Posterior cingulate gyrus (tissue), 11 donors: Measurements from ENCODE around the gene NR3C1.

Source experiments
- DNase-seq, 10 donors: peaks; one replicate each; pipeline versions ENCODE4 v3.0.0 to v3.0.0-alpha.2; 2020 to 2021; ENCODE audit warnings: mixed read lengths in 3 of 10
- intact Hi-C: fragments of 100-400 bp; cut with DNase I; formaldehyde crosslinking; loops from one replicate; pipeline ENCODE4 v1.15.1; 2023

NR3C1 gene

DNA sequence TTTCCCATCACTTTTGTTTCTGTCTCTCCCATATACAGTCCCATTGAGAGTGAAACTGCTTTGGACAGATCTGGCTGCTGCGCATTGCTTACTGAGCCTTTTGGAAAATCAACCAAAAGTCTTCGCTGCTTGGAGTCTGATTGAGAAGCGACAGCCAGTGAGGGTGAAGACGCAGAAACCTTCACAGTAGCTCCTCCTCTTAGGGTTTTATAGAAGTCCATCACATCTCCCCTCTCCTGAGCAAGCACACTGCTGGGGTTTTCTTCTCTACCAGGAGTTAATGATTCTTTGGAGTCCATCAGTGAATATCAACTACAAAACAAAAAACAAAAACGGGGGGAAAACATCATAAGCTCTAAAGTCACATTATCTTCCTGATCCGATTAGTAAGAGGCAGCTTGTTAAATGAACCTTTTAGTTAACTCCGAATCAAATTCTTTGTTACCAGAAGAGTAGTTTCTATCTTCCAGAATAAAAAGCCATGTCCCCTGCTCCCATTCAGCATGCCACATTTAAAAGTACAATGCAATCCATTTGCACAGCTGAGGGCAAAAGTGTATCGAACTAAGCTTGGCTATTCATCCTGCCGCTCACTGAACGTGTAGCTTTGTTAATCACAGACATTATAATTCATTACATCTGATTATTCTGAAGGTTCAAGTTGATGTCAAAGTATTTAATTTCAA lies 2.8 kb downstream of the NR3C1 start:
- DNase-seq, result peak in 6 of 10 donors; percentile 10 to 68 (median 18)
- intact Hi-C loops, result loop anchor here (5.0 to 10.0 kb wide), 3 partner anchors 178 to 478 kb away; no protein-coding TSS in a partner anchor

- intact Hi-C loops, result loop anchor here (5.0 to 10.0 kb wide), 4 partner anchors 55 to 478 kb away; no protein-coding TSS in a partner anchor
- peak in 1 of 10 donors; percentile 51 for DNase-seq
These were observed 3.6 kb downstream of the NR3C1 start for GRCh38 chr5:143399616-143400540.

DNA sequence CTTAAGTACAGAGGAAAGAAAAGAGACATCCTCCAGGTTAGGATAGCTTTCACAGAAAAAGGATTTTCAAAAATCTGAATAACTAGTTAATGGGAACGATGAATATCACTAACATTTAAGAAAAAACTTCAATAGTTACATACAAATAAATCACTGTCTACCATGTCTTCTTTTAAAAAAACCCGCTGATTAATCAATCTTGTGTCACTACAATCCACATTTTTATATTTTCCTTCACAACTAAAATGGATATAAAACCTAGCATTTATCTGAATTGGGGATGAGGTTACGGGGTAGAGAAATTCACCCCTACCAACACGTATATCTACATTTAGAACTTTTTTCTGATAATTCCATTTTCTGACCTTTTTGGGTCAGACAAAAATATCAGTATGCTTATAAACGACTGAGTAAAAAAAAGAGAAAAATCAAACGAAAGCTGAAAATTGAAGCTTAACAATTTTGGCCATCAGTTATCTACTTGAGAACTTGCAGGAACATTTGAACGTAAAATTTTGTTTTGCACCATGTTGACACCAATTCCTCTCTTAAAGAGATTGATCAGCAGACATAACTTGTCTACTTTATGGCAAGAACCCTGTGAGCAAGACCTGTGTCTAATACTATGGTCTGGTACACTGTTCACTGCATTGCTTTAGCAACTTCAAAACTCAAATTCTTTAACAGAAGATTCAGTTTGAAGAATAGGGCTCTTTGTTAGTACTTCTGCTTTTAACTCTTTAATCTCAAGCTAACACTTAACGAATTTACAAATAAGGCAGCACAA lies 4.8 kb downstream of the NR3C1 start:
- no peak for DNase-seq
- intact Hi-C loops, result loop anchor here (10.0 kb wide), 1 partner anchor 54 kb away; no protein-coding TSS in a partner anchor

GRCh38 chr5:143398053-143398355 lies 5.5 kb downstream of the NR3C1 start:
- intact Hi-C loops, result loop anchor here (10.0 kb wide), 1 partner anchor 53 kb away; no protein-coding TSS in a partner anchor
- no peak for DNase-seq

GRCh38 chr5:143397302-143398052 lies 6.0 kb downstream of the NR3C1 start:
- DNase-seq, result no peak
- intact Hi-C loops, result loop anchor here (10.0 kb wide), 1 partner anchor 53 kb away; no protein-coding TSS in a partner anchor

- intact Hi-C loops, result loop anchor here (10.0 kb wide), 1 partner anchor 52 kb away; no protein-coding TSS in a partner anchor
- DNase-seq, result no peak
These were observed 7.0 kb downstream of the NR3C1 start for GRCh38 chr5:143396353-143396940.

DNA sequence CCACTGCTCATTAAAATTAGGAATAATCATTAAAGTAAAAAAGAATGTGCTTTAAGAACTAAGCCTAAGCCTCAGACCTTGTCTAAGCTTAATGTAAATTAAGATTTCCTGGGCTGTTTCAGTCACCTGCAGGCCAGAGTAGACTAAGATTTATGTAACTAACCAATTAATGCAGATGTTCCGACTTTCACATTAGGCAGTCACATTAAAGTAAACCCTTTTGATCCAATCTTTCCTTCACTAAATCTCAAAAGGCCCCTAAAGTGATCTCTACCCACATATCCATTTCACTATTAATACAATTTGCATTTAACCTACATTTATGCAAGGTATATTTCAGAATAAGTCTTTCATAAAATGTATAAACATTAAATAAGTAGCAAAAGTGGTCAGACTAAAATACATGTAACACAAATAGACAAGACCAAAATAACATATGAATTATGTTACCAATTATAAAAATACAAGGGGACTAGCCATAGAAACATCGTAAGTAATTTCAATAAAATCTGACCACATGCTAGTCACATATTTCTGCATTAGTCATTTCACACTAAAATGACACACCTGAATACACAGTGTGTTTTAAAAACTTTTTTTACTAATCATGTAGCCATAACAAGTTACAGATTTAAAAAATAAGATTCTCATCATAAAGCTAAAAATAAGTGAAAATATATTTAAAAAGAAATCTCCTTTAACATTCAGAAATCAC lies 7.7 kb downstream of the NR3C1 start:
- DNase-seq, result no peak
- intact Hi-C loops, result loop anchor here (10.0 kb wide), 1 partner anchor 51 kb away; no protein-coding TSS in a partner anchor

DNA sequence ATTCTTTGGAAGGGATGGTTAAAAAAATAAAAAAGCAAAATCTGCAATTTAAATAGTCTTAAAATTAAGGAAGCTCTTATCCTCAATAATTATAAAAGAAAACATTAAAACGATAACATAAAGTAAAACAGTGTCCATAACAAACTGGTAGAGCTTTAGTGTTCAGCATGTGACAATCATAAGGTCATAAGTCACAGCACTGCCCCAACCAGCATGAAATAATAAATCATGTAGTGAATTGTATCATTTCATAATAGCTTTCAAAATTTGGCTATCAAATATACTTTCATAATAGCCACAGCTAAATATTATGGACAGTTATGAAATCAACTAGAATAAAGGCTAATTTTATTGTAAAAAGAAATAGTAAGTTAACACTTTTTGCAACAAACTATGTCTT lies 10.0 kb downstream of the NR3C1 start:
- no peak for DNase-seq

DNA sequence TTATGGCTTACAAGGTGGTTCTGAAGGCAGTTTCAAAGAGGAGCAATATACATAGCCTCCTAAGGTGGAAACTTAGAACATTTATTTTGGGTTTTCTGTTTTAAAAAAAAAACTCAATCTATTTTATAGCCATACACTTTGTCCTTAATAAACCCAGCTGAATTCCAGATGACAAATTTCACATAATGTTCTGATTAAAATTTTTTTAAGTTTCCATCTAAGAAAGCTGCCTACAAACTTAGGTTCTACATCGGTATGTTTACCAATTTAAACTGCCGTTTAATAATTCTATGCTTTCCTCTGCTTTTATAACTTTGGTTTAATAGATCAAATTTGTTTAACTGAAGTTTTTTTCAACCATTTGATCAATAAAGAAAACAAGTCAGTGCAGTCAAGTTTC lies 12.5 kb downstream of the NR3C1 start:
- DNase-seq, result no peak
- intact Hi-C loops, result loop anchor here (10.0 kb wide), 1 partner anchor 46 kb away; no protein-coding TSS in a partner anchor

More for the DNA sequence above, 10.0 kb downstream of the NR3C1 start:
- intact Hi-C loops, result loop anchor here (10.0 kb wide), 1 partner anchor 49 kb away; no protein-coding TSS in a partner anchor

GRCh38 chr5:143390258-143390657 lies 13.2 kb downstream of the NR3C1 start:
- intact Hi-C loops, result loop anchor here (10.0 kb wide), 1 partner anchor 45 kb away; no protein-coding TSS in a partner anchor
- DNase-seq, result no peak

- DNase-seq, result no peak
These were observed 16.8 kb downstream of the NR3C1 start for GRCh38 chr5:143386725-143387124.

DNA sequence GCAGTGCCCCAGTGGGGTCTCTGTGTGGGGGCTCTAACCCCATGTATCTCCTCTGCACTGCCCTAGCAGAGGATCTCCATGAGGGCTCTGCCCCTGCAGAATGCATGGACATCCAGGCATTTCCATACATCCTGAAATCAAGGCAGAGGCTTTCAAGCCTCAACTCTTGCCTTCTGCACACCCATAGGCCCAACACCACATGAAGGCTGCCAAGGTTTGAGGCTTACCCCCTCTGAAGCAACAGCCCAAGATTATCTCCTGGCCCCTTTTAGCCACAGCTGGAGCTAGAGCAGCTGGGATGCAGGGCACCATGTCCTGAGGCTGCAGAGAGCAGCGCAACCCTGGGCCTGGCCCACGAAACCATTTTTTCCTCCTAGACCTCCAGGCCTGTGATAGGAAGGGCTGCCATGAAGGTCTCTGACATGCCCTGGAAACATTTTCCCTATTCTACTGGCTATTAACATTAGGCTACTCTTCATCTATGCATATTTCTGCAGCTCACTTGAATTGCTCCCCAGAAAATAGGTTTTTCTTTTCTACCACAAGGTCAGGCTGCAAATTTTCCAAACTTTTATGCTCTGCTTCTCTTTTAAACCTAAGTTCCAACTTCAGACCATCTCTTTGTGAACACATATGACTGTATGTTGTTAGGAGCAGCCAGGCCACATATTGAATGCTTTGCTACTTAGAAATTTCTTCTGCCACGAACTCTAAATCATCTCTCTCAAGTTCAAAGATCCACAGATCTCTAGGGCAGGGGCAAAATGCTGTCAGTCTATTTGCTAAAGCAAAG lies 18.4 kb downstream of the NR3C1 start:
- intact Hi-C loops, result no loop called here

More at GRCh38 chr5:143386725-143387124, 16.8 kb downstream of the NR3C1 start:
- intact Hi-C loops, result no loop called here

DNA sequence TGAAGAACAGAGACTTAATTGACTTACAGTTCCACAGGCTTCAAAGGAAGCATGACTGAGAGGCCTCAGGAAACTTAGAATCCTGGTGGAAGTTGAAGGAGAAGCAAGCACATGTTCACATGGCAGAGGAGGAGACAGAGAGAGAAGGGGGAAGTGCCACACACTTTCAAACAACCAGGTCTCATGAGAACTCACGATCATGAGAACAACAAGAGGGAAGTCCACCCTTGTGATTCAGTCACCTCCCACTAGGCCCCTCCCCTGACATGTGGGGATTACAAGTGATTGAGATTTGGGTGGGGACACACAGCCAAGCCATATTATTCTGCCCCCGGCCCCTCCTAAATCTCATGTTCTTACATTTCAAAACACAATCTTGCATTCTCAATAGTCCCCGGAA lies 19.5 kb downstream of the NR3C1 start:
- intact Hi-C loops, result no loop called here
- no peak for DNase-seq

More for the DNA sequence above, 18.4 kb downstream of the NR3C1 start:
- DNase-seq, result no peak

DNA sequence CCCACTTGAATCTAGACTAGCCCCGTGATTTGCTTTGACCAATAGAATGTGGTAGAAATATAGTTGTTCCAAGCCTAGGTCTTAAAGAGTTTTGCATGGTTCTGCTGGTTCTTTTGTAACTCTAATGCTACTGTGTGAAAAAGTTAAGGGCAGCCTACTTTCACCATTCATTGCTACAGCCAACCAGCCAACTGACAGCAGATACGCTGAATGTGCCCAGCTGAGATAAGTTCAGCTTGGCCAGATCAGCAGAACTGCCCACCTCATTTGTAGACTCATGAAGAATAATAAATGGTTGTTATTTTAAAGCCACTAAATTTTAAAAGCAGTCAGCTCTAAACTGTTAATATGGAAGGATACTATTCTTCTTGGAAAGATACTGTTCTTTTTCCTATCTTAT lies 23.9 kb downstream of the NR3C1 start:
- DNase-seq, result no peak
- intact Hi-C loops, result no loop called here

DNA sequence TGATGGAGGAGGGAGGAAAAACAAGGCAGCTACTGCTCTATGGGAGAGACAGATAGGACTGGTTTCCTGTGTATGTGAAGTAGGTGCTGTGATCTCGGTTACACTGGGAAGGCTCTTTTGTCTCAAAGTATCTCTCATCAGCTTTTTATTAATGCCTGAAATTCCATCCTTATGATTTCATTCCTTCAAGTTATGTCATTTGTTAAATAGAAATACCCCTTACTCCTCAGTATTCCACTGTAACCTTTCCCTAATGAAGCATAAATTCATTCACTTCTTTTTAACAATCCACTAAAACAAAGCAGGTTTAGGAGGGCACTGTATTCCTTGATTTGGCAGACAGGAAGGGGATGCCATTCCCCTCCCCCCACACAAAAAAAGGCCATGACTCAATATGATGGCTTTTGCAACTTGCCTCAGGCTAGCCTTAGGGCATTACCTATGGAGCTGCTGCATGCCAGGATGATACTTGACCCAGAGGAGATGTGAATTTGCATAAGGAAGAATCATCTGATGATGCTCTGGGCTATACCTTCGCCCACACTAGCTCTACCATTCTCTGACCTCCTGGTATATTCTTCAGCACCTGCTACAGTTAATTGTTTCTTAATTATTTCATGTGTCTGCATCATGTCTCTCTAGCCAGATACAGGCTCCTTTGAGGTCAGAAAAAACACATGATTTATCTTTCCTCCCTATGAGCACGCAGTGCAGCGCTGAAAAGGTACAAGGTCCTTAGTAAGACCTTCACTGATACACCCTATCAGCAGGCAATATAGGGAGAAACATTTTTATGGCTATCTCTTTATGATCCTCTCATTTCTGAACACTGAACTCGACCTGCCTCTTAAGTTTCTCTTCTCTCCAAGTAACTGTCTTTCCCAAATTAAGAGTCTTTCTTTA lies 26.3 kb downstream of the NR3C1 start:
- no peak for DNase-seq
- intact Hi-C loops, result no loop called here

- intact Hi-C loops, result no loop called here
- DNase-seq, result no peak
These were observed 27.2 kb downstream of the NR3C1 start for GRCh38 chr5:143376195-143376779.
